Stimulated activated effector memory CD8-positive, alpha-beta T cell treated with anti-CD3 and anti-CD28 coated beads, Interleukin-12 subunit alpha, Interleukin-12 subunit beta, amount 100 ng/mL, for 72 hours (primary cell): ENCODE data around the gene CASQ1.

ENCODE experiments used
- ATAC-seq: fragments of 150-1000 bp; cut with Tn5 transposase; 2 replicates; pipeline ENCODE4 v1.10.0; 2021
- DNase-seq, 2 donors: peaks; one replicate each; pipeline ENCODE4 v3.0.0; 2021 to 2022; ENCODE audit warnings: low spot score in 2 of 2
- H3K27ac Mint-ChIP-seq: one replicate; pipeline ENCODE4 v1.8.0; 2022; ENCODE audit warnings: mild to moderate bottlenecking, mixed read lengths
- H3K36me3 Mint-ChIP-seq: one replicate; pipeline ENCODE4 v1.8.0; 2022; ENCODE audit warnings: mild to moderate bottlenecking, mixed read lengths
- H3K4me1 Mint-ChIP-seq: one replicate; pipeline ENCODE4 v1.8.0; 2022; ENCODE audit warnings: mixed read lengths
- H3K4me3 Mint-ChIP-seq: one replicate; pipeline ENCODE4 v1.8.0; 2022; ENCODE audit warnings: mild to moderate bottlenecking, mixed read lengths
- H3K9me3 Mint-ChIP-seq: one replicate; pipeline ENCODE4 v1.8.0; 2022; ENCODE audit warnings: mixed read lengths

Gene CASQ1

DNA sequence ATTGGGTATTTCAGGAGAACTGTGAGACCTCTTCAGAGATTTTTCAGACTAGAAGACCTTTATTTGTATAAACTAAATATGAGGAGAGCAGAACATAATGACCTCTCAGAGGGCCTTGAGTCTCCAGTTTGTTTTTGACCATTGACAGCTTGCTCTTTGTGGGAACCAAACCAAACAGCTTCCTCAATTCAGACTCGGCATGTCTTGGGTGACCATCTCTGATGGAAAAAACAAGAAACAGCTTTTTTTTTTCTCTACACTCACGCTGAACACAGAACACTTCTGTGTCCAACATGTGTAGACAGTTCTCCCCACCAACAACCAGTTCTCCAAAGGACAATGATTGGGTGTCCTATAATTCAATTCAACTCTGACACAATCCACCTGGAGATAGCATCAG is 27.4 kb upstream of the CASQ1 start:
- no peaks in the 10 kb centered on the region for H3K9me3 Mint-ChIP-seq
- no peaks in the 10 kb centered on the region for H3K36me3 Mint-ChIP-seq
- ATAC-seq (no peak), DNase-seq (no peak)
- H3K4me3 Mint-ChIP-seq, result no peak overlapping the region
- no peak overlapping the region for H3K27ac Mint-ChIP-seq
- peaks cover 7% of the 10 kb centered on the region for H3K4me1 Mint-ChIP-seq

DNA sequence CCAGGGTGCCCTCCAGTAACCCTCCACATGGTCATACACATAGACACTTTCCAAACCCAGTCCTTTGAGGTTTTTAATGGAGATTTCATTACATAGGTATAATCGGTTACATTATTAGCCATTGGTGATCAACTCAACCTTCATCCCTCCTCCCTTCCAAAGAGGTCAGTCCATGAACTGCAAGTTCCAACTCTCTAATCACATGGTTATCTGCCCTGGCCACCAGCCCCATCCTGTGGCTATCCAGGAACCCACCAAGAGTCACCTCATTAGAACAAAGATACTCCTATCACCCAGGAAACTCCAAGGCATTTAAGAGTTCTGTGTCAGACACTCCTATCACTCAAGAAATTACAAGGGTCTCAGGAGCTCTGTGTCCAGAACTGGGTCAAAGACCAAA is 26.8 kb upstream of the CASQ1 start:
- Mint-ChIP-seq H3K4me3 (no peak overlapping the region), H3K9me3 (no peaks in the 10 kb centered on the region), H3K27ac (no peak overlapping the region), H3K4me1 (peaks cover 7% of the 10 kb centered on the region), H3K36me3 (no peaks in the 10 kb centered on the region)
- ATAC-seq (no peak), DNase-seq (no peak)

DNA sequence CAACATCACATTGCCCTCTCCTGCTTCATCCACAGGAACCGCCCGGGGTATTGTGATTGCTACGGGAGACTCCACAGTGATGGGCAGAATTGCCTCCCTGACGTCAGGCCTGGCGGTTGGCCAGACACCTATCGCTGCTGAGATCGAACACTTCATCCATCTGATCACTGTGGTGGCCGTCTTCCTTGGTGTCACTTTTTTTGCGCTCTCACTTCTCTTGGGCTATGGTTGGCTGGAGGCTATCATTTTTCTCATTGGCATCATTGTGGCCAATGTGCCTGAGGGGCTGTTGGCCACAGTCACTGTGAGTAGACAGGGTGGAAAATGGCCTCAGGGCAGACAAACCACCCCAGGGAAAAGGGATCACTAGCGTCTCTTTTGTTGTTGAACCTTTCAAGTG is 26.3 kb upstream of the CASQ1 start:
- H3K27ac Mint-ChIP-seq, result no peak overlapping the region
- no peak for DNase-seq
- no peaks in the 10 kb centered on the region for H3K36me3 Mint-ChIP-seq
- ATAC-seq, result no peak
- no peak overlapping the region for H3K4me3 Mint-ChIP-seq
- H3K4me1 Mint-ChIP-seq, result peaks cover 10% of the 10 kb centered on the region
- H3K9me3 Mint-ChIP-seq, result no peaks in the 10 kb centered on the region

DNA sequence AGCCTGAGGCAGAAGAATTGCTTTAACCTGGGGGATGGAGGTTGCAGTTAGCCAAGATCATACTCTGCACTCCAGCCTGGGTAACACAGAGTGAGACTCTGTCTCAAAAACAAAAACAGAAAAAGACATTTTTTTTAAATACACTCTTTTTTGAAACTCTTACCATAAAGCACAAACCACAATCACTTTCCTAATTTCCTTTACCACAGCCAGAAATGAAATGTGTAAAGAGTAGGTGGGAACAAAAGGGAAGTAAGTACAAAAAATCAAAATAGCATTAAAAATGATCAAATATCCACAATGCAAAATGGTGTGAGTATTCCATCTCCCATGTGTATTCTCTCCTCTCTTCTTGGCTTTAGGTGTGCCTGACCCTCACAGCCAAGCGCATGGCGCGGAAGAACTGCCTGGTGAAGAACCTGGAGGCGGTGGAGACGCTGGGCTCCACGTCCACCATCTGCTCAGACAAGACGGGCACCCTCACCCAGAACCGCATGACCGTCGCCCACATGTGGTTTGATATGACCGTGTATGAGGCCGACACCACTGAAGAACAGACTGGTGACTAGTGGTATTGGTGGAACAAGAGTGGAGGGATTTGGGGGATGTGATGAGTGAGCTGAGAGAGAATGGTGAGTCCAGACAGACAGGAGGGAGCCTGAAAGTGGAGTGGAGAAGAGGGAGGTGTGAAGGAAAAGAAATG is 24.1 kb upstream of the CASQ1 start:
- Mint-ChIP-seq H3K4me3 (no peak overlapping the region), H3K4me1 (peaks cover 19% of the 10 kb centered on the region), H3K27ac (no peak overlapping the region), H3K9me3 (no peaks in the 10 kb centered on the region), H3K36me3 (no peaks in the 10 kb centered on the region)
- ATAC-seq (no peak), DNase-seq (no peak)

DNA sequence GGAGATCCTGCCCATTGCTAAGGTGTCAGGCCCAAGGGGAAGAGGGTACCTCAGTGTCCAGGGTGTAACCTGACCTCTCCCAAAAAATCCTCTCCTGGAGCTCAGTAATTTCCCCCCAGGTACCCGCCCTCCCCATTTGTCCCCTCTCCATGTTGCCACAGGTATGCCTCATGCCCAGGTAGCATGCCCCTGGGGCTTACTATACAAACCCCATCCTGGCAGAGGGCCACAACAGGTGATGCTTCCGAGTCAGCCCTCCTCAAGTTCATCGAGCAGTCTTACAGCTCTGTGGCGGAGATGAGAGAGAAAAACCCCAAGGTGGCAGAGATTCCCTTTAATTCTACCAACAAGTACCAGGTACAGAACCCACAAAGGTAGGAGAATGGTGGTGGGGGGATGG is 23.3 kb upstream of the CASQ1 start:
- Mint-ChIP-seq H3K4me3 (no peak overlapping the region), H3K4me1 (peaks cover 19% of the 10 kb centered on the region), H3K9me3 (no peaks in the 10 kb centered on the region), H3K27ac (no peak overlapping the region), H3K36me3 (no peaks in the 10 kb centered on the region)
- DNase-seq, result no peak
- ATAC-seq, result no peak

DNA sequence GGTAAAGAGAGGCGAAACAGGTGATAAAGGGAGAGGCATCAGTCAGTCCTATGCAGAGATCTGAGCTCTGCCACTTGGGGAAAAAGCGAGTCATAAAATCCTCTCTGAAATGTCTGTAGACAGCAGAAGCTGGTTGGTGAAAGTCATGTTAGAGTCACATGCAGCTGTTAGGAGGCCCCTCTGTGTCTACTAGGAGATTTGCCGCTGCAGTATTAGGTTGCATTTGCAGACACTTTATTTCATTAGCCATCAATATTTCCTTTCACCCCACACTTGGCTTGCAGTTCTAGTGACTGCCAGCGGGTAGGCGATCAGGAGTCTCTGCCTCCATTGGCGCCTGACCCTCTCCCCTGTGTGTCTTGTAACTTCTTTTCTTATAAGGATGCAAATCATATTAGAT is 22.8 kb upstream of the CASQ1 start:
- Mint-ChIP-seq H3K4me1 (peaks cover 19% of the 10 kb centered on the region), H3K4me3 (no peak overlapping the region), H3K27ac (no peak overlapping the region), H3K36me3 (no peaks in the 10 kb centered on the region), H3K9me3 (no peaks in the 10 kb centered on the region)
- ATAC-seq (peak; percentile 65), DNase-seq (no peak)

DNA sequence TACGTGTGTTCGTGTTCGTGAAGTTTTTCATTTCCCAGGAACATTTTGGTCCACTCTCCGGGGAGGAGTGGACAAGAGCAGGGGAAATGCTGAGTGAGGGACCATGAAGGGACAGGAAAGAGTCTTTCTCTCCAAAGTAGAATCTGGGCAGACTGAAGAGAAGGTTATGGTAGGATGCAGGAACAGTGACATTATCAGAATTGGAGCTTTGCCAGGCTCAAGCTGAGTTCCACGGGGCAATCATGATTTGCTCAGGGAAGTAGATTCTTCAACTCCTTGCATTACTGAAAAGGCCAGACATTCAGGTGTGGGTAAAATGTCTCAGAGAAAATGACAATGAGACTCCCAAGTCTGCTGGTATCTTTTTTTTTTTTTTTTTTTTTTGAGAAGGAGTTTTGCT is 22.4 kb upstream of the CASQ1 start:
- H3K4me3 Mint-ChIP-seq, result no peak overlapping the region
- H3K36me3 Mint-ChIP-seq, result no peaks in the 10 kb centered on the region
- peaks cover 19% of the 10 kb centered on the region for H3K4me1 Mint-ChIP-seq
- no peak for DNase-seq
- ATAC-seq, result no peak
- H3K27ac Mint-ChIP-seq, result no peak overlapping the region
- no peaks in the 10 kb centered on the region for H3K9me3 Mint-ChIP-seq

DNA sequence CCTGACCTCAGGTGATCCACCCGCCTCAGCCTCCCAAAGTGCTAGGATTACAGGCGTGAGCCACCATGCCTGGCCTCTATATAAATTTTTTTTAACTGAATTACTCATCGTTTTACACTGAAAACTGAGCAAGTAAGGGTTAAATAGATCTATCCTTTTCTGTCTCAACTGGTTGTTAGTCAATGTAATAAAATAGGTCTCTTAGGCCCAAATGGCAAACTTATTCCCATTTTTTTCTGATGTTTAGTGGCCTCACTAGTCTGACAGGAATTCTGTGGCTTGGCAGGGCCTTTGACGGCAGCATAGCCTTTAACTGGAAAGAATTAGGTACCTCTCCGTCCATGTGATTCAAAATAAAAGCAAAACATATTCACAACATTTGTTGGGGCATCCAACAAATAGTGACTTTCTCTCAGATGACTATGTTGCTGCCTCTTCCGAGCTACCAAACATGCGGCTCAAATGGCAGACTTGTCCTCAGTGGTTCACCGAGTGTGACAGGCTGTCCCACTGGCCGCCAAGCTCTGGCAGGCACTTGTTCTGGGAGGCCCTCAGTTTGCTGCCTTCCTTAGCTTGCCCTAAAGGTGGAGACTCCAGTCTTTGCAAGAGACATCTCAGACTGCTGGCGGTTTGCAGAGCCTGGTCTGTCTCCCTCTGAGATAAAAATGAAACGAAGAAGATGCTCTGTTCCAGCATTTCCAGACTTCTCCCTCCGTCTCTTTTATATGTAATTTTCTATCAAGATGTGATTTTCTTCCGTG is 21.6 kb upstream of the CASQ1 start:
- H3K27ac Mint-ChIP-seq, result no peak overlapping the region
- no peaks in the 10 kb centered on the region for H3K36me3 Mint-ChIP-seq
- DNase-seq, result no peak
- no peak overlapping the region for H3K4me3 Mint-ChIP-seq
- ATAC-seq, result no peak
- no peaks in the 10 kb centered on the region for H3K9me3 Mint-ChIP-seq
- H3K4me1 Mint-ChIP-seq, result peaks cover 19% of the 10 kb centered on the region

DNA sequence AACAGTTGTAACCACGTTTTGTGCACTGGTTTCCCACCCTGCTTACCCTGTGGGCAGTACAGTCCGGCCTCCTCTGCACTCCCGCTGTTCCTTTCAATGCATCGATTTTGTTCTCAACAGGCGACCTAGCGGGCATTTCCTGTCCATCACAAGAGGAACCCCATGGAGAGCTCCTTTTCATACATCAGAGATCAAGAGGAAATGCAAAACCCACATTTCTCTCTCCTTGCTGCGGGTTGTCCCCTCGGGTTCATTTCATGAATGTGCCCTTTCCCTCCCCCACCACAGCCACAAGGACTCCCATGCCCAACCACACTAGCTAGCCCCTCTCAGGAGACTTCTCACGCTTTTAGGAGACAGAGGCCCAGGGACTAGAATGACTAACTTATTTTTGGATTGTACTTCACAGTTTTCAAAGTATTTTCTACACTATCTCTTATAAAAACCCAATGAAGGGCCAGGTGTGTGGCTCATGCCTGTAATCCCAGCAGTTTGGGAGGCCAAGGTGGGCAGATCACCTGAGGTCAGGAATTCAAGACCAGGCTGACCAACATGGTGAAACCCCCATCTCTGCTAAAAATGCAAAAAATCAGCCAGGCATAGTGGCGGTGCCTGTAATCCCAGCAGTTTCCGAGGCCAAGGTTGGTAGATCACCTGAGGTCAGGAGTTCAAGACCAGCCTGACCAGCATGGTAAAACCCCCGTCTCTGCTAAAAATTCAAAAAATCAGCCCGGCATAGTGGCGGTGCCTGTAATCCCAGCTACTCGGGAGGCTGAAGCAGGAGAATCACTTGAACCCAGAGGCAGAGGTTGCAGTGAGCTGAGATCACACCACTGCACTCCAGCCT is 20.6 kb upstream of the CASQ1 start:
- no peaks in the 10 kb centered on the region for H3K36me3 Mint-ChIP-seq
- ATAC-seq (peak; percentile 86), DNase-seq (peak in 1 of 2 donors; percentile 67)
- peaks cover 19% of the 10 kb centered on the region for H3K4me1 Mint-ChIP-seq
- no peaks in the 10 kb centered on the region for H3K9me3 Mint-ChIP-seq
- H3K27ac Mint-ChIP-seq, result peak overlapping the region; percentile 35
- no peak overlapping the region for H3K4me3 Mint-ChIP-seq

DNA sequence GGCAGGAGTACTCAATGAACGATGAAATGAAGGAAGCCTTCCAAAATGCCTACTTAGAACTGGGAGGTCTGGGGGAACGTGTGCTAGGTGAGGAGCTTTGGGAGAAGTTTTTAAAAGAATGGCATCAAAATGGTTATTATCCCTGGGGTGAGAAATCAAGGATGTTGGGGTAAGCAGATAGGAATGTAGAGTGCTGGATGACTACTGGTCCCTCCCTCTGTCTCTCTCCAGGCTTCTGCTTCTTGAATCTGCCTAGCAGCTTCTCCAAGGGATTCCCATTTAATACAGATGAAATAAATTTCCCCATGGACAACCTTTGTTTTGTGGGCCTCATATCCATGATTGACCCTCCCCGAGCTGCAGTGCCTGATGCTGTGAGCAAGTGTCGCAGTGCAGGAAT is 19.0 kb upstream of the CASQ1 start:
- Mint-ChIP-seq H3K4me1 (peaks cover 18% of the 10 kb centered on the region), H3K9me3 (no peaks in the 10 kb centered on the region), H3K36me3 (no peaks in the 10 kb centered on the region), H3K4me3 (no peak overlapping the region), H3K27ac (no peak overlapping the region)
- no peak for ATAC-seq
- no peak for DNase-seq

DNA sequence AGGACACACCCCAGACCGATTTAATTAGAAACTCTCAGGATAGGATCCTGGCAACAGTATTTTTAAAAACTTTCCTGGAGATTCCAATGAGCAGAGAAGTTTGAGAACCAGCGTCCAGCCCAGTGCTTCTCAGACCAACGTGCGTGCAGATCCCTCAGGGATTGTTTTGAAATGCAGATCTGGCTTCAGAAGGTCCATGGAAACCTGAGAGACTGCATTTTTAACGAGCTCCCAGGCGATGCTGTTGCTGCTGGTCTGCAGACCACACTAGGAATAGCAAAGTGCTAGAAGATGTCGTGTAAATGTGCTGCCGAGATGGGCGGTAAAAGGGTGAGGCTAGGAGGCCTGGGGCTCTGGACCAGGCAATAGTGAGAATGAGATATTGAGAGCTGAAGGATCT is 18.4 kb upstream of the CASQ1 start:
- no peak overlapping the region for H3K27ac Mint-ChIP-seq
- no peaks in the 10 kb centered on the region for H3K9me3 Mint-ChIP-seq
- no peaks in the 10 kb centered on the region for H3K36me3 Mint-ChIP-seq
- peaks cover 12% of the 10 kb centered on the region for H3K4me1 Mint-ChIP-seq
- no peak overlapping the region for H3K4me3 Mint-ChIP-seq
- DNase-seq, result no peak
- no peak for ATAC-seq

DNA sequence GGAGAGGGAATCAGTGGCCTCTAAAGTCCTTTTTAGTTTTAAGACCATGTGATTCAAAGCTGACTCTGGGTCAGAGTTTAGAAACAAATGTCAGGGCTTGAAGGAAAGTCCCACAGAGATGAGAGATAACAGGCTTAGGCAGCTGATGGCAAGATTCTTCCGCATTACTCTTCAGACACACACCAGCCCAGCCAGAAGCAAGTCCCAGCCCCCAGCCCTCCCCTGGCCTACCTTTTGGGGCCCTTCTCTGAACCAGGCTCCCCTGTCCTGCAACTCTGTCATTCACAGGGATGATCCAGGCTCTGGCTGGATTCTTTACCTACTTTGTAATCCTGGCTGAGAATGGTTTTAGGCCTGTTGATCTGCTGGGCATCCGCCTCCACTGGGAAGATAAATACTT is 13.1 kb upstream of the CASQ1 start:
- Mint-ChIP-seq H3K36me3 (no peaks in the 10 kb centered on the region), H3K9me3 (no peaks in the 10 kb centered on the region), H3K4me1 (no peaks in the 10 kb centered on the region), H3K4me3 (no peak overlapping the region), H3K27ac (no peak overlapping the region)
- no peak for ATAC-seq
- DNase-seq, result no peak

DNA sequence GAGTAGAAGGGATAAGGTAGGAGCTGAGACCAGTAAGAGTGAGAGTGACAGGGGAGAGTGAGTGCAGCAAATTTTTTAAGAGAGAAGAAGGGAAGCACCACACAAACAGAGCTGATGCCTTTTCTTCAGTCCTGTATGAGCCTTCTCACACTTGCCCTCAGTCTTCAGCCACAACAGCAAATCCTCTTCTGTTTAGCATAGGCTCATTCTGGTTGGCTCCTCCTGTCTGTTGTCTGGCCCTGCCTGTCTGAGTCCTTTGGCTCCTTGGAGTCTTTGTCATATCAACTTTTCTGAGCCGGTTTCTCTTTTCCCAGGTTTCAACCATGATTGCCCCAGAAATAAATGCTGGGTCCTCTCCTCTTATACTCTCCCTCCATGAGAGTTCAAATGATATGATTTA is 12.7 kb upstream of the CASQ1 start:
- Mint-ChIP-seq H3K9me3 (no peaks in the 10 kb centered on the region), H3K36me3 (no peaks in the 10 kb centered on the region), H3K4me1 (no peaks in the 10 kb centered on the region), H3K4me3 (no peak overlapping the region), H3K27ac (no peak overlapping the region)
- ATAC-seq (no peak), DNase-seq (no peak)

DNA sequence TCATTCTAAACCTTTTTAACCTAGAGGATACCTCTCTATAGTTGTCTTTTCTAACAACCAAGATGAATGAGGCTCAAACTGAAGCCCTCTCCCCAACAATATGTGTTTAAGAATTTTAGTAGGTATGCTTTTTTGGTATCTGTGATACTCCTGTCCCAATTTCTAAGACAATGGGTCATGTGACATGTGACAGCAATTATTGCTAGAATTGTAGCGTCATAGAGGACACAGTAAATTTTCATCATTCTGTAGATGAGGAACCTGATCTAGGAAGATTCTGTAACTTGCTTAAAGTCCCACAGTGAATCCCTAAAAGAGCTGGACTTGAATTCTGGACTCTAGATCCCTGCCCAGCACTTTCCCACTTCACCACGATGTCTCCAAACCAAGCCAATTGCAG is 11.6 kb upstream of the CASQ1 start:
- no peaks in the 10 kb centered on the region for H3K36me3 Mint-ChIP-seq
- H3K4me1 Mint-ChIP-seq, result no peaks in the 10 kb centered on the region
- no peaks in the 10 kb centered on the region for H3K9me3 Mint-ChIP-seq
- H3K4me3 Mint-ChIP-seq, result no peak overlapping the region
- ATAC-seq (no peak), DNase-seq (no peak)
- H3K27ac Mint-ChIP-seq, result no peak overlapping the region

DNA sequence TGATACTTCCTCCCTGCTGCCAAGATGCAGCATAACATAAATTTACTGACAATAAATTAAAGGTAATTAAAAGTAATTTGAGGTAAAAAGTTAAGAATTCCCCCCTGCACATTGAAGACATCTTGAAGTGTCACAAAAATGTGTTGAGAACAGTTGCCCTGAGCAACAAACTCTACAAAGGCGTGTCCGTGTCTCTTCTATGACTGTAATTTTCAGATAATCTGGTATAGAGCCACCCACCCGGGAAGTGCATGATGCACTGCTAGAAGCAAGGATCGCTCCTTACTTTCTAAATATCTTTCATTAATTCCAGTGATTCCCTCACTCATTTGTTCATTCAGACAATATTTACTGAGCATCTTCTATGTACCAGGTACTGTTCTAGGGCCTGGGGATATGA is 11.0 kb upstream of the CASQ1 start:
- no peaks in the 10 kb centered on the region for H3K9me3 Mint-ChIP-seq
- H3K4me1 Mint-ChIP-seq, result no peaks in the 10 kb centered on the region
- no peak for ATAC-seq
- no peaks in the 10 kb centered on the region for H3K36me3 Mint-ChIP-seq
- no peak for DNase-seq
- H3K4me3 Mint-ChIP-seq, result no peak overlapping the region
- H3K27ac Mint-ChIP-seq, result no peak overlapping the region

DNA sequence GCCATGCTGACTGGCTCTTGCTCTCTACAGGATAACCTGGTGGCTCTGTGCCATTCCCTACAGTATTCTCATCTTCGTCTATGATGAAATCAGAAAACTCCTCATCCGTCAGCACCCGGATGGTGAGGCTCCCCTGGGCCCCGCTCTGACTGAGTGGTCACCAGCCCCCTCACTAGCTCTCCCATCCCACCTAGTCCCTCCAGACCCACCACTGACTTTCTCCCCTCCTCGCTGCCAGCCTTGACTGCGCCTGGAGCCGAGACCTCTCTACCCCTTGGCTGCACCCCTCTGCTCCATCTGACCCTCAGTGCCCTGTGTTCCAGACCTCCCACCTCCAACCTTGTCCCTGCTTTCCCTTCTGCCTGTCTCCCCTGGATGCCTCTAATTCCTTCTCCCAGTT is 4.1 kb upstream of the CASQ1 start:
- DNase-seq, result no peak
- no peak overlapping the region for H3K27ac Mint-ChIP-seq
- no peaks in the 10 kb centered on the region for H3K36me3 Mint-ChIP-seq
- H3K4me3 Mint-ChIP-seq, result no peak overlapping the region
- H3K4me1 Mint-ChIP-seq, result no peaks in the 10 kb centered on the region
- H3K9me3 Mint-ChIP-seq, result no peaks in the 10 kb centered on the region
- no peak for ATAC-seq
